Endothelial cell of umbilical vein (primary cell): ENCODE measurements around the gene KIAA1549.

Experiments
- CTCF ChIP-seq, 2 donors: IDR thresholded peaks; 1 replicate in 1 of 2; 2 replicates in 1 of 2; pipeline ENCODE4 v1.5.1; 2011; ENCODE audit warnings: low read length in 2 of 2, mild to moderate bottlenecking in 2 of 2, moderate library complexity in 2 of 2, control low read depth in 1 of 2, inconsistent platforms in 1 of 2, low read depth in 1 of 2; ENCODE audit not compliant: insufficient read depth in 1 of 2; ENCODE audit errors: extremely low read depth in 1 of 2
- POLR2AphosphoS5 ChIP-seq: IDR thresholded peaks from 2 replicates; pipeline ENCODE4 v1.6.1; 2012; ENCODE audit warnings: low read depth, mild to moderate bottlenecking, control low read depth, low read length, moderate library complexity; ENCODE audit not compliant: insufficient read depth

DNA sequence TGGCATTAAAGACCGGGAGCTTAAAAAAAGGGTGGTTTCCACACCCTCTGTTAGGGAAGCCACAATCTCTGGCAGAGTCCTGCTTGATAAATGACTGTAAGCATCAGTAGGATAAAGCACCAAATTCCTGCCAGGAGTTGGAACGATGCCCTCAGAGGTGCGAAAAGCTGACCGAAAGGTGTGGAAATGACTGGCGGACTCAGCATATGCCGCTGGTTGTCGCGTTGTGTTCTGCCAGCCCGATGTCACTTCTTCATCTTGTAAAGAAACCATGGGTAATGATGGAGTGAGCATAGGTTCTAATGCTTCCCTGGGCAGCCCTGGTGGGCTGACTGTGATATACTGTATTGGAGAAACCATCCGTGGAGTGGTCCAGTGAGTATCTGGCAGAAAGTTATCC is 62.4 kb downstream of the KIAA1549 start:
- TF ChIP-seq POLR2AphosphoS5, result no peak
- TF ChIP-seq CTCF (IDR thresholded peaks at IDR 0.05; ENCODE audit: extremely low read depth in 1 of 2, insufficient read depth in 1 of 2, low read depth in 1 of 2, low read length in 2 of 2), result no peak
